ENCODE results near the gene NR2C1. TPM values are rescaled to one million over a fixed set of nuclear protein-coding genes. Genes with fewer than 3 reads are reported as not detected.

Gene NR2C1
- total RNA-seq, 1 experiment from 2014 or later = 45.4 TPM

- TF ChIP-seq ZNF396 (CRISPR knock-in tag; IDR thresholded peaks at IDR 0.05; ENCODE audit: borderline replicate concordance) (no peak), AR (CRISPR knock-in tag; IDR thresholded peaks at IDR 0.05) (no peak)
Measured at GRCh38 chr12:95116773-95117172, 43.4 kb upstream of the NR2C1 start (continued).

GRCh38 chr12:95116341-95116740, 42.9 kb upstream of the NR2C1 start:
- TF ChIP-seq CBFB (CRISPR knock-in tag; IDR thresholded peaks at IDR 0.05; ENCODE audit: low read depth) (no peak), HMGXB4 (CRISPR knock-in tag; IDR thresholded peaks at IDR 0.05) (no peak), SMAD3 (CRISPR knock-in tag; IDR thresholded peaks at IDR 0.05; ENCODE audit: borderline replicate concordance) (no peak), AR (CRISPR knock-in tag; IDR thresholded peaks at IDR 0.05) (no peak), RORB (CRISPR knock-in tag; IDR thresholded peaks at IDR 0.05) (no peak), TCF7 (CRISPR knock-in tag; IDR thresholded peaks at IDR 0.05; ENCODE audit: low read depth) (no peak), ELF4 (CRISPR knock-in tag; IDR thresholded peaks at IDR 0.05; ENCODE audit: low read depth) (no peak), OVOL2 (CRISPR knock-in tag; IDR thresholded peaks at IDR 0.05; ENCODE audit: borderline replicate concordance) (no peak), NR2C2 (CRISPR knock-in tag; IDR thresholded peaks at IDR 0.05) (no peak), KAT7 (CRISPR knock-in tag; IDR thresholded peaks at IDR 0.05; ENCODE audit: borderline replicate concordance) (no peak), FOXJ3 (CRISPR knock-in tag; IDR thresholded peaks at IDR 0.05; ENCODE audit: borderline replicate concordance) (no peak), RELA (CRISPR knock-in tag; IDR thresholded peaks at IDR 0.05; ENCODE audit: borderline replicate concordance) (no peak), JAZF1 (CRISPR knock-in tag; IDR thresholded peaks at IDR 0.05) (no peak), NR1H2 (CRISPR knock-in tag; IDR thresholded peaks at IDR 0.05) (no peak), NR3C1 (CRISPR knock-in tag; conservative IDR thresholded peaks at IDR 0.05; ENCODE audit: low read depth) (no peak)
- ChIA-PET POLR2A (no interaction called here), CTCF (interaction anchor here (1.4 to 1.6 kb wide), 3 partner anchors 43 to 150 kb away, joined by 5 to 10 read pairs (median 5); partner anchors contain the start of gene NR2C1)
- no peaks in the 10 kb centered on the region for H3K9me3 Mint-ChIP-seq
- H3K36me3 Mint-ChIP-seq = peaks cover 15% of the 10 kb centered on the region
- H3K27ac Mint-ChIP-seq = no peak overlapping the region; the same call in 1 of the 2 replicates
- peaks cover 36% of the 10 kb centered on the region for H3K4me1 Mint-ChIP-seq
- ATAC-seq = no peak
- no peaks in the 10 kb centered on the region for H3K27me3 Mint-ChIP-seq (ENCODE audit: low read depth)
- DNase-seq (ENCODE audit: low spot score) = no peak
- H3K4me3 Mint-ChIP-seq = no peak overlapping the region

GRCh38 chr12:95115641-95116040, 42.2 kb upstream of the NR2C1 start:
- no peaks in the 10 kb centered on the region for H3K27me3 Mint-ChIP-seq (ENCODE audit: low read depth)
- H3K9me3 Mint-ChIP-seq = no peaks in the 10 kb centered on the region
- ATAC-seq (no peak), DNase-seq (ENCODE audit: low spot score) (no peak)
- ChIA-PET POLR2A (no interaction called here), CTCF (no interaction called here)
- H3K4me1 Mint-ChIP-seq = peaks cover 36% of the 10 kb centered on the region
- no peak overlapping the region for H3K4me3 Mint-ChIP-seq
- H3K36me3 Mint-ChIP-seq = peaks cover 18% of the 10 kb centered on the region
- peak overlapping the region; percentile 29; the same call in 1 of the 2 replicates for H3K27ac Mint-ChIP-seq
- TF ChIP-seq USF1 (CRISPR knock-in tag; IDR thresholded peaks at IDR 0.05) = no peak
- TF ChIP-seq GABPB1 (CRISPR knock-in tag; IDR thresholded peaks at IDR 0.05) = no peak
- no peak for TF ChIP-seq ATF6 (CRISPR knock-in tag; IDR thresholded peaks at IDR 0.05)
- no peak for TF ChIP-seq ZNF263 (CRISPR knock-in tag; IDR thresholded peaks at IDR 0.05; ENCODE audit: low read depth)
- no peak for TF ChIP-seq NFYB (CRISPR knock-in tag; conservative IDR thresholded peaks at IDR 0.05; ENCODE audit: low read depth)
